ENCODE measurements around the gene TMEM91.

GRCh38 chr19:41352279-41352608 is 24.1 kb upstream of the TMEM91 start:
- TF ChIP-seq CTCF (conservative IDR thresholded peaks at IDR 0.05 in 1 of 2, IDR thresholded peaks at IDR 0.05 in 1 of 2; ENCODE audit: low read depth in 1 of 2, low read length in 2 of 2) (no peak), EZH2 (IDR thresholded peaks at IDR 0.05; ENCODE audit: low read length, missing control alignments) (no peak)

Measured in fibroblast of lung (primary cell).